GM12878 (cell line): ENCODE results near the gene CSTPP1. TPM values are rescaled to one million over a fixed set of nuclear protein-coding genes. Genes with fewer than 3 reads are reported as not detected.

Experiments used
- ATAC-seq: fragments of 200-7000 bp; cut with Tn5 transposase; 3 replicates; pipeline ENCODE4 v1.9.1; 2020; ENCODE audit warnings: mild to moderate bottlenecking, moderate library complexity
- BruUV-seq: library from RNA; stranded (reverse); fragments of 400-500 nt; replicated peaks from 2 replicates; lab custom pipeline; 2021; lab: Mats Ljungman, UMichigan
- CTCF ChIA-PET: fragments of 300-600 bp; sonication (Branson Sonifier 250); formaldehyde crosslinking; extraction: SDS; loops from one replicate; lab custom pipeline; 2021; ENCODE audit warnings: inconsistent platforms; lab: Yijun Ruan, JAX
- POLR2A ChIA-PET: fragments of 350-600 bp; formaldehyde crosslinking; extraction: SDS; loops from one replicate; lab custom pipeline; 2021; ENCODE audit warnings: inconsistent platforms; lab: Charles Lee
- RAD21 ChIA-PET: fragments of 300-600 bp; sonication (Branson Sonifier 250); formaldehyde crosslinking; loops from one replicate; lab custom pipeline; 2023; ENCODE audit warnings: antibody characterized with exemption; ENCODE audit not compliant: unreplicated experiment; lab: Charles Lee
- SMC1A ChIA-PET: fragments of 300-600 bp; sonication (Branson Sonifier 250); formaldehyde crosslinking; loops from one replicate; lab custom pipeline; 2023; ENCODE audit not compliant: unreplicated experiment, uncharacterized antibody; lab: Charles Lee
- DNase-seq: peaks from one replicate; pipeline ENCODE4 v3.0.0-alpha.2; 2011; ENCODE audit warnings: low read depth, low spot score
- FAIRE-seq: peaks from 3 replicates; lab custom pipeline; 2011; peaks lifted over from hg19 to GRCh38; lab: Jason Lieb, UNC
- H2AFZ ChIP-seq: 2 replicates; pipeline ENCODE4 v1.6.0; 2011; ENCODE audit warnings: low read depth, low read length, control low read depth; ENCODE audit not compliant: control insufficient read depth
- H3K27ac ChIP-seq: 2 replicates; pipeline ENCODE4 v1.5.1; 2011; ENCODE audit warnings: control low read depth; ENCODE audit not compliant: control insufficient read depth, insufficient read depth
- H3K27me3 ChIP-seq, 2 experiments: replicated peaks in 1 of 2; 2 replicates each; pipeline versions ENCODE4 v1.6.0 to v1.6.1; 2011; ENCODE audit warnings: low read length in 1 of 2; ENCODE audit not compliant: control insufficient read depth in 2 of 2, insufficient read depth in 2 of 2
- H3K36me3 ChIP-seq, 2 experiments: 2 replicates each; pipeline ENCODE4 v1.5.1; 2011; ENCODE audit warnings: low read length in 1 of 2; ENCODE audit not compliant: control insufficient read depth in 2 of 2, insufficient read depth in 2 of 2
- H3K4me1 ChIP-seq: 2 replicates; pipeline ENCODE4 v1.6.1; 2011; ENCODE audit warnings: mild to moderate bottlenecking, low read length, moderate library complexity, mixed read lengths; ENCODE audit not compliant: control insufficient read depth, insufficient read depth
- H3K4me2 ChIP-seq: 2 replicates; pipeline ENCODE4 v1.6.0; 2011; ENCODE audit warnings: control low read depth; ENCODE audit not compliant: control insufficient read depth, insufficient read depth
- H3K4me3 ChIP-seq: fragments of 200-600 bp; sonication (generic); 2 replicates; pipeline ENCODE4 v1.5.1; 2016
- H3K79me2 ChIP-seq: 2 replicates; pipeline ENCODE4 v1.6.0; 2011; ENCODE audit warnings: low read length; ENCODE audit not compliant: control insufficient read depth, insufficient read depth
- H3K9ac ChIP-seq: 2 replicates; pipeline ENCODE4 v1.8.0; 2011; ENCODE audit warnings: low read length, control low read depth, mixed read lengths; ENCODE audit not compliant: control insufficient read depth, insufficient read depth
- H3K9me3 ChIP-seq: replicated peaks from 3 replicates; pipeline ENCODE4 v1.5.1; 2011; ENCODE audit warnings: mild to moderate bottlenecking, low read length; ENCODE audit not compliant: control insufficient read depth, insufficient read depth
- H4K20me1 ChIP-seq: 2 replicates; pipeline ENCODE4 v1.6.0; 2011; ENCODE audit not compliant: control insufficient read depth, insufficient read depth
- BRCA1 ChIP-seq: IDR thresholded peaks from 2 replicates; pipeline ENCODE4 v1.6.1; 2011; ENCODE audit warnings: low read depth, low read length, improper control_type of control experiment
- CUX1 ChIP-seq: IDR thresholded peaks from 2 replicates; pipeline ENCODE4 v1.6.1; 2012; ENCODE audit warnings: improper control_type of control experiment, low read depth, low read length; ENCODE audit not compliant: insufficient replicate concordance
- FOXM1 ChIP-seq: IDR thresholded peaks from 2 replicates; pipeline ENCODE4 v1.6.1; 2012; ENCODE audit warnings: low read depth, mild to moderate bottlenecking, inconsistent platforms, low read length, moderate library complexity
- GABPA ChIP-seq: IDR thresholded peaks from 2 replicates; pipeline ENCODE4 v1.6.1; 2014; ENCODE audit warnings: antibody characterized with exemption, low read depth, mild to moderate bottlenecking, inconsistent platforms
- HDAC6 ChIP-seq: fragments of 200-600 bp; sonication (generic); IDR thresholded peaks from one replicate; pipeline ENCODE4 v1.8.0; 2017; ENCODE audit warnings: antibody characterized with exemption; ENCODE audit not compliant: unreplicated experiment
- KAT2A ChIP-seq: conservative IDR thresholded peaks from 2 replicates; pipeline ENCODE4 v1.6.1; 2011; ENCODE audit warnings: low read depth, low read length; ENCODE audit not compliant: control insufficient read depth
- MEF2B ChIP-seq: fragments of 450-650 bp; IDR thresholded peaks from 2 replicates; pipeline ENCODE4 v1.6.1; 2018; ENCODE audit warnings: mild to moderate bottlenecking, moderate library complexity; ENCODE audit not compliant: partially characterized antibody, poor library complexity, severe bottlenecking
- MLLT1 ChIP-seq: fragments of 450-650 bp; IDR thresholded peaks from 2 replicates; pipeline ENCODE4 v1.6.1; 2016; ENCODE audit warnings: mild to moderate bottlenecking
- NR2C2 ChIP-seq: IDR thresholded peaks from 2 replicates; pipeline ENCODE4 v1.6.1; 2011; ENCODE audit warnings: borderline replicate concordance, low read depth; ENCODE audit not compliant: control insufficient read depth, insufficient read length
- SMC3 ChIP-seq: IDR thresholded peaks from 2 replicates; pipeline ENCODE4 v1.6.1; 2011; ENCODE audit warnings: low read length, improper control_type of control experiment, borderline replicate concordance
- SRF ChIP-seq, 2 experiments: IDR thresholded peaks; 2 replicates each; pipeline ENCODE4 v1.6.1; 2011; ENCODE audit warnings: low read depth in 2 of 2, low read length in 2 of 2, mild to moderate bottlenecking in 1 of 2, moderate library complexity in 1 of 2
- TCF3 ChIP-seq: IDR thresholded peaks from 2 replicates; pipeline ENCODE4 v1.6.1; 2012; ENCODE audit warnings: low read depth, mild to moderate bottlenecking, low read length, borderline replicate concordance; ENCODE audit not compliant: insufficient read depth
- YY1 ChIP-seq: IDR thresholded peaks from 2 replicates; pipeline ENCODE4 v1.6.1; 2011; ENCODE audit warnings: low read depth, mild to moderate bottlenecking, low read length
- ZBTB11 ChIP-seq: fragments of 450-650 bp; formaldehyde crosslinking; IDR thresholded peaks from 2 replicates; pipeline ENCODE4 v1.5.0; 2022; ENCODE audit warnings: mild to moderate bottlenecking, missing genetic modification characterization
- ZNF384 ChIP-seq: IDR thresholded peaks from 2 replicates; pipeline ENCODE4 v1.6.1; 2012; ENCODE audit warnings: low read depth, mild to moderate bottlenecking, low read length, improper control_type of control experiment, borderline replicate concordance
- WGBS: methylation state at CpG from one replicate; pipeline ENCODE4 v1.1.6; 2016; ENCODE audit warnings: low lambda C conversion rate; ENCODE audit not compliant: insufficient replicate concordance, insufficient coverage; ENCODE audit errors: missing lambda C conversion rate; 5-methylcytosine and 5-hydroxymethylcytosine counted together
- in situ Hi-C: fragments of 300-500 bp; cut with MboI; formaldehyde crosslinking; loops from 9 replicates; pipeline ENCODE4 v1.14.3; 2018; ENCODE audit warnings: mixed read lengths
- intact Hi-C: fragments of 100-400 bp; cut with micrococcal nuclease; formaldehyde crosslinking; loops from one replicate; pipeline ENCODE4 v1.14.2; 2022; ENCODE audit not compliant: unreplicated experiment
- polyA plus RNA-seq, 11 experiments: library from polyadenylated mRNA; depleted of rRNA in 4 of 11; unstranded in 6 of 11; stranded (reverse) in 5 of 11; fragments of >200 nt; fragmentation: Nextera tagmentation in 4 of 11; fragmentation: Illumina TruSeq in 1 of 11; extraction: Ambion mirVana in 4 of 11; extraction: Trizol in 1 of 11; gene quantifications; 1 replicate in 1 of 11; 2 replicates in 10 of 11; pipeline versions ENCODE4 v1.2.1 to v1.2.3, GENCODE V29; 2011 to 2016; ENCODE audit warnings: inconsistent platforms in 2 of 11, missing spikeins in 2 of 11, low read depth in 1 of 11
- total RNA-seq, 4 experiments: library from RNA; depleted of rRNA in 3 of 4; stranded (reverse); fragments of >200 nt in 3 of 4; fragmentation: Illumina TruSeq in 1 of 4; extraction: Trizol in 1 of 4; gene quantifications; 2 replicates each; pipeline versions ENCODE4 v1.2.1 to v1.2.3, GENCODE V29; 2013 to 2021

The CSTPP1 gene
- total and polyA plus RNA-seq, 10 of the 15 experiments (the other 5 are each of a cell fraction or from before 2014, with no cell fraction given): 7.1 to 23.4 (median 17.5) TPM

GRCh38 chr11:46958777-46959176, 22.2 kb downstream of the CSTPP1 start:
- CTCF ChIA-PET: interaction anchor here (0.7 kb wide), 1 partner anchor 9 kb away, joined by 3 read pairs; no protein-coding TSS in a partner anchor
- Histone ChIP-seq H4K20me1 (no peaks in the 10 kb centered on the region), H3K36me3 (no peaks in the 10 kb centered on the region; a peak in 1 of 4 replicates), H3K79me2 (no peaks in the 10 kb centered on the region), H3K4me3 (no peak overlapping the region), H3K27ac (no peak overlapping the region), H3K4me2 (no peak overlapping the region), H3K9me3 (no peaks in the 10 kb centered on the region; the same call in 2 of the 3 replicates), H2AFZ (no peak overlapping the region), H3K9ac (no peak overlapping the region), H3K27me3 (no peaks in the 10 kb centered on the region), H3K4me1 (no peaks in the 10 kb centered on the region)
- no peak for FAIRE-seq
- no peak for DNase-seq
- POLR2A ChIA-PET: no interaction called here
- ATAC-seq: no peak
- BruUV-seq: no TSS peak
- in situ Hi-C loops (no loop called here), intact Hi-C loops (no loop called here)
- SMC1A ChIA-PET: no interaction called here
- RAD21 ChIA-PET: no interaction called here
- 100% methylated on average over 1 of the region's 1 CpG for WGBS
- no peak for TF ChIP-seq CUX1
- no peak for TF ChIP-seq KAT2A
- no peak for TF ChIP-seq ZBTB11 (CRISPR knock-in tag)
- no peak for TF ChIP-seq BRCA1
- TF ChIP-seq GABPA: no peak
- no peak for TF ChIP-seq MEF2B
- TF ChIP-seq HDAC6: no peak
- TF ChIP-seq SRF (IDR thresholded peaks at IDR 0.05; ENCODE audit: low read depth in 2 of 2, low read length in 2 of 2): no peak
- no peak for TF ChIP-seq NR2C2
- TF ChIP-seq FOXM1: no peak
- TF ChIP-seq TCF3: no peak
- no peak for TF ChIP-seq YY1
- TF ChIP-seq SMC3: no peak
- TF ChIP-seq ZNF384: no peak
- no peak for TF ChIP-seq MLLT1
